Measurements from ENCODE around the gene PCNP.

DNA sequence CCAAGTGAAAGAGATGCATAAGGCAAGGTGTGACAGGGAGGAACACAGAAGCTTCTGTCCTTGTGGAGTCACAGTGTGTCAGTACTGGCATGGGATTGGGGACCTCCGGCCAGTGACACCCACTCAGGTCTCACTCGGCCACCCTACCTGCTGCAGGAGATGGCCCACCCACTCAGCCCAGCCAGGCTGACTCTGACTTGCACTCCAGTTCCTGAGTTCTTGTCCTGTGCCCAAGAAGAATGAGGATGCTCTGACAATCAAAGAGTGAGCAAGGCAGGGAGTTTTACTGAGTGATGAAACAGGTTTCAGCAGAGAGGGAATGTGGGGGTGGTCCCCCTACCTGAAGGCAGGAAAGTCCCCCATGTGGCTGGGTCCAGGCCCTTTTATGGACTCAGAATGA is 50.9 kb downstream of the PCNP start:
- no peak for TF ChIP-seq ZFP37 (tag by site-specific recombination; IDR thresholded peaks at IDR 0.05)
- no peak for TF ChIP-seq ZNF561 (tag by site-specific recombination; IDR thresholded peaks at IDR 0.05; ENCODE audit: borderline replicate concordance)
- TF ChIP-seq, protein P1, sequence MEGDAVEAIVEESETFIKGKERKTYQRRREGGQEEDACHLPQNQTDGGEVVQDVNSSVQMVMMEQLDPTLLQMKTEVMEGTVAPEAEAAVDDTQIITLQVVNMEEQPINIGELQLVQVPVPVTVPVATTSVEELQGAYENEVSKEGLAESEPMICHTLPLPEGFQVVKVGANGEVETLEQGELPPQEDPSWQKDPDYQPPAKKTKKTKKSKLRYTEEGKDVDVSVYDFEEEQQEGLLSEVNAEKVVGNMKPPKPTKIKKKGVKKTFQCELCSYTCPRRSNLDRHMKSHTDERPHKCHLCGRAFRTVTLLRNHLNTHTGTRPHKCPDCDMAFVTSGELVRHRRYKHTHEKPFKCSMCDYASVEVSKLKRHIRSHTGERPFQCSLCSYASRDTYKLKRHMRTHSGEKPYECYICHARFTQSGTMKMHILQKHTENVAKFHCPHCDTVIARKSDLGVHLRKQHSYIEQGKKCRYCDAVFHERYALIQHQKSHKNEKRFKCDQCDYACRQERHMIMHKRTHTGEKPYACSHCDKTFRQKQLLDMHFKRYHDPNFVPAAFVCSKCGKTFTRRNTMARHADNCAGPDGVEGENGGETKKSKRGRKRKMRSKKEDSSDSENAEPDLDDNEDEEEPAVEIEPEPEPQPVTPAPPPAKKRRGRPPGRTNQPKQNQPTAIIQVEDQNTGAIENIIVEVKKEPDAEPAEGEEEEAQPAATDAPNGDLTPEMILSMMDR (tag by site-specific recombination; IDR thresholded peaks at IDR 0.05) = no peak
- TF ChIP-seq ZBTB8A (tag by site-specific recombination; IDR thresholded peaks at IDR 0.05) = no peak
- no peak for TF ChIP-seq BCL11A (tag by site-specific recombination; IDR thresholded peaks at IDR 0.05; ENCODE audit: low read depth)
- TF ChIP-seq, protein P2, sequence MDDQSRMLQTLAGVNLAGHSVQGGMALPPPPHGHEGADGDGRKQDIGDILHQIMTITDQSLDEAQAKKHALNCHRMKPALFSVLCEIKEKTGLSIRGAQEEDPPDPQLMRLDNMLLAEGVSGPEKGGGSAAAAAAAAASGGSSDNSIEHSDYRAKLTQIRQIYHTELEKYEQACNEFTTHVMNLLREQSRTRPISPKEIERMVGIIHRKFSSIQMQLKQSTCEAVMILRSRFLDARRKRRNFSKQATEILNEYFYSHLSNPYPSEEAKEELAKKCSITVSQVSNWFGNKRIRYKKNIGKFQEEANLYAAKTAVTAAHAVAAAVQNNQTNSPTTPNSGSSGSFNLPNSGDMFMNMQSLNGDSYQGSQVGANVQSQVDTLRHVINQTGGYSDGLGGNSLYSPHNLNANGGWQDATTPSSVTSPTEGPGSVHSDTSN (CRISPR knock-in tag; IDR thresholded peaks at IDR 0.05) = no peak
- TF ChIP-seq ZNF138 (tag by site-specific recombination; IDR thresholded peaks at IDR 0.05; ENCODE audit: borderline replicate concordance) = no peak
- TF ChIP-seq ZIC2 (tag by site-specific recombination; IDR thresholded peaks at IDR 0.05) = no peak
